Prostate gland (tissue), 2 donors: ENCODE results near the gene ELK1. TPM values are rescaled to one million over a fixed set of nuclear protein-coding genes. Genes with fewer than 3 reads are reported as not detected.

Experiments used
- DNase-seq: peaks from one replicate; pipeline ENCODE4 v3.0.0-alpha.2; 2019; ENCODE audit warnings: low spot score
- H3K27ac ChIP-seq, 2 donors: fragments of 200-600 bp; sonication (generic); 2 replicates each; pipeline ENCODE4 v1.5.1; 2017 to 2019
- H3K27me3 ChIP-seq: fragments of 200-600 bp; sonication (generic); replicated peaks from 2 replicates; pipeline ENCODE4 v1.5.1; 2019; ENCODE audit not compliant: insufficient read depth
- H3K36me3 ChIP-seq, 2 donors: fragments of 200-600 bp; sonication (generic); 1 replicate in 1 of 2; 2 replicates in 1 of 2; pipeline versions ENCODE4 v1.5.1 to v1.8.1; 2017 to 2019
- H3K4me1 ChIP-seq: fragments of 200-600 bp; sonication (generic); replicated peaks from 2 replicates; pipeline ENCODE4 v1.5.1; 2019
- H3K4me3 ChIP-seq, 2 donors: fragments of 200-600 bp; sonication (generic); 2 replicates each; pipeline ENCODE4 v1.5.1; 2017 to 2019
- H3K9me3 ChIP-seq: fragments of 200-600 bp; sonication (generic); 2 replicates; pipeline ENCODE4 v1.5.1; 2017
- POLR2A ChIP-seq: fragments of 450-650 bp; IDR thresholded peaks from one replicate; pipeline ENCODE4 v1.6.1; 2016; ENCODE audit warnings: antibody characterized with exemption, mild to moderate bottlenecking
- POLR2AphosphoS5 ChIP-seq: sonication (generic); formaldehyde crosslinking; IDR thresholded peaks from one replicate; pipeline ENCODE4 v1.6.1; 2017; ENCODE audit warnings: antibody characterized with exemption
- WGBS: methylation state at CpG from one replicate; pipeline ENCODE4 v1.1.5; 2018; 5-methylcytosine and 5-hydroxymethylcytosine counted together
- intact Hi-C: fragments of 100-400 bp; cut with DNase I; formaldehyde crosslinking; loops from one replicate; pipeline ENCODE4 v1.14.2; 2022
- microRNA-seq: library from miRNA; unstranded; fragments of <30 nt; microRNA quantifications from one replicate; pipeline ENCODE4, GENCODE V29; 2016
- small RNA-seq, 2 donors: library from RNA; depleted of rRNA; stranded (forward); fragments of <200 nt; gene quantifications; one replicate each; pipeline ENCODE3, GENCODE V24; 2016
- total RNA-seq, 2 donors: library from RNA; depleted of rRNA; stranded (reverse); fragments of >200 nt; gene quantifications; one replicate each; pipeline ENCODE4 v1.1.0, GENCODE V29; 2016
- TF ChIP-seq, protein P1 (sequence below), 4 experiments: fragments of 200-600 bp in 2 of 4; fragments of 450-650 bp in 2 of 4; sonication (generic) in 2 of 4; IDR thresholded peaks; 1 replicate in 3 of 4; 2 replicates in 1 of 4; pipeline ENCODE4 v1.5.1; 2016 to 2019; ENCODE audit warnings: antibody characterized with exemption in 4 of 4, mild to moderate bottlenecking in 2 of 4, moderate library complexity in 2 of 4

Gene ELK1
- total RNA-seq, 2 donors from 2014 or later, result 28.6 to 105 TPM

DNA sequence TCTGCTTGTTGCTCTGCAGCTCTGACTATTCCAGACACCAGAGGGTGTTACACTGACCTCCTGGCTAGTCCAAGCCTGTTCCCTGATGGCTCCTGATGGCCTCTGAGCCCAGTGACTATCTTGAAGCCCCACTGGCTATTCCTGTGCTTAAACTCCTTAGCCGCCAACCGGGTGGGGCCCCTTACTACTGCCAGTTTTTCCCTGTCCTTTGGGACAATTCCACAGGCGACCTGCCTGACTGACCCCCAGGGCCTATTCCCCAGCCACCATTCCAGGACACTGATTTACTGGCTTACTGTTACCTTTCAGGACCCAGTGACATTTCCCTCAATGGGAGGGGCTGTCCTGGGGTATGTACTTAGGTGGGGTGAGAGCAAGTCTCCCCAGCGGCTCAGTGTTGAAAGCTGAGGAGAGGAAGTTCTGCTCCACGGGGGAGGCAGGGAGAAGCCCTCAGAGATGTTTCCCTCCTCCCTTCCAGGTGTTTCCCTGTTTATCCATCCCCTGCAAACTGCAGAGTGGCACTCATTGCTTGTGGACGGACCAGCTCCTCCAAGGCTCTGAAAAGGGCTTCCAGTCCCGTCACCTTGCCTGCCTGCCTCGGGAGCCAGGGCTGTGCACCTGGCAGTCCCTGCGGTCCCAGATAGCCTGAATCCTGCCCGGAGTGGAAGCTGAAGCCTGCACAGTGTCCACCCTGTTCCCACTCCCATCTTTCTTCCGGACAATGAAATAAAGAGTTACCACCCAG is 64.1 kb downstream of the ELK1 start:
- TF ChIP-seq POLR2AphosphoS5 (no peak), POLR2A (no peak)
- TF ChIP-seq, protein P1, sequence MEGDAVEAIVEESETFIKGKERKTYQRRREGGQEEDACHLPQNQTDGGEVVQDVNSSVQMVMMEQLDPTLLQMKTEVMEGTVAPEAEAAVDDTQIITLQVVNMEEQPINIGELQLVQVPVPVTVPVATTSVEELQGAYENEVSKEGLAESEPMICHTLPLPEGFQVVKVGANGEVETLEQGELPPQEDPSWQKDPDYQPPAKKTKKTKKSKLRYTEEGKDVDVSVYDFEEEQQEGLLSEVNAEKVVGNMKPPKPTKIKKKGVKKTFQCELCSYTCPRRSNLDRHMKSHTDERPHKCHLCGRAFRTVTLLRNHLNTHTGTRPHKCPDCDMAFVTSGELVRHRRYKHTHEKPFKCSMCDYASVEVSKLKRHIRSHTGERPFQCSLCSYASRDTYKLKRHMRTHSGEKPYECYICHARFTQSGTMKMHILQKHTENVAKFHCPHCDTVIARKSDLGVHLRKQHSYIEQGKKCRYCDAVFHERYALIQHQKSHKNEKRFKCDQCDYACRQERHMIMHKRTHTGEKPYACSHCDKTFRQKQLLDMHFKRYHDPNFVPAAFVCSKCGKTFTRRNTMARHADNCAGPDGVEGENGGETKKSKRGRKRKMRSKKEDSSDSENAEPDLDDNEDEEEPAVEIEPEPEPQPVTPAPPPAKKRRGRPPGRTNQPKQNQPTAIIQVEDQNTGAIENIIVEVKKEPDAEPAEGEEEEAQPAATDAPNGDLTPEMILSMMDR (IDR thresholded peaks at IDR 0.05), result no peak
- WGBS, result 60% methylated on average over 7 of the region's 11 CpGs
- DNase-seq, result no peak
- Histone ChIP-seq H3K27ac (no peak overlapping the region), H3K27me3 (no peaks in the 10 kb centered on the region), H3K36me3 (no peaks in the 10 kb centered on the region), H3K4me3 (no peak overlapping the region), H3K9me3 (no peaks in the 10 kb centered on the region), H3K4me1 (no peaks in the 10 kb centered on the region)
- intact Hi-C loops, result no loop called here

Small RNA genes within 50 kb of the gene (microRNA-seq; reads per million reads assigned to microRNA genes)
- not detected for gene MIR4769

Small RNA genes within 50 kb of the gene (small RNA-seq; reads per million reads assigned to genes)
- gene MIR4769, result 0 to 0.19 reads per million in 2 donors

Other genes starting within 250 kb of the ELK1 start
- 10 to 100 TPM in 1 of 2 donors, 1 to 10 TPM in 1; 8.3 to 12.3 TPM for gene ZNF41, start 167.3 kb downstream of the ELK1 start, total RNA-seq
- 10 to 100 TPM; 55.4 to 69.3 TPM for gene ARAF, start 89.4 kb downstream of the ELK1 start, total RNA-seq
- 100 to 1,000 TPM; 373 to 916 TPM for gene TIMP1, start 68.1 kb downstream of the ELK1 start, total RNA-seq
- 1 to 10 TPM in 1 of 2 donors, under 1 TPM in 1; 0.14 to 4.1 TPM for gene SYN1, start 30.7 kb downstream of the ELK1 start, total RNA-seq
- 1 to 10 TPM in 1 of 2 donors, under 1 TPM in 1; 0.09 to 2.9 TPM for gene CFP, start 20.6 kb downstream of the ELK1 start, total RNA-seq
- 100 to 1,000 TPM in 1 of 2 donors, 10 to 100 TPM in 1; 75.5 to 173 TPM for gene UXT, start 8.6 kb upstream of the ELK1 start, total RNA-seq
- 1 to 10 TPM; 4.5 to 6.2 TPM for gene ZNF81, start 186.3 kb upstream of the ELK1 start, total RNA-seq